PC-9 (cell line): ENCODE measurements around the gene ADAMTSL2. TPM values are rescaled to one million over a fixed set of nuclear protein-coding genes. Genes with fewer than 3 reads are reported as not detected.

Experiments
- BruUV-seq: library from RNA; stranded (reverse); fragments of 400-500 nt; replicated peaks from 2 replicates; lab custom pipeline; 2021; lab: Mats Ljungman, UMichigan
- CTCF ChIA-PET: fragments of 300-600 bp; sonication (Branson Sonifier 250); formaldehyde crosslinking; loops from one replicate; lab custom pipeline; 2022; ENCODE audit warnings: antibody characterized with exemption; lab: Charles Lee
- POLR2A ChIA-PET: fragments of 300-600 bp; sonication (Branson Sonifier 250); formaldehyde crosslinking; loops from one replicate; lab custom pipeline; 2022; ENCODE audit warnings: antibody characterized with exemption; ENCODE audit not compliant: unreplicated experiment; lab: Charles Lee
- DNase-seq, 2 experiments: peaks; one replicate each; pipeline versions ENCODE4 v3.0.0 to v3.0.0-alpha.2; 2015 to 2022; ENCODE audit warnings: mixed read lengths in 1 of 2
- H2AFZ ChIP-seq: fragments of 200-600 bp; sonication (generic); 2 replicates; pipeline ENCODE4 v1.8.1; 2017; ENCODE audit warnings: antibody characterized with exemption
- H3F3A ChIP-seq: fragments of 200-600 bp; sonication (generic); 2 replicates; pipeline ENCODE4 v1.8.1; 2017; ENCODE audit warnings: antibody characterized with exemption, mild to moderate bottlenecking, low read depth; ENCODE audit not compliant: insufficient read depth
- H3K27ac ChIP-seq: fragments of 200-600 bp; sonication (generic); 2 replicates; pipeline ENCODE4 v1.6.1; 2016; ENCODE audit warnings: mixed run types
- H3K27me3 ChIP-seq: fragments of 200-600 bp; sonication (generic); 2 replicates; pipeline ENCODE4 v1.6.1; 2016; ENCODE audit warnings: low read depth, mixed run types; ENCODE audit not compliant: insufficient read depth
- H3K36me3 ChIP-seq: fragments of 200-600 bp; sonication (generic); 2 replicates; pipeline ENCODE4 v1.6.1; 2016; ENCODE audit warnings: low read depth, mixed run types
- H3K4me1 ChIP-seq: fragments of 200-600 bp; sonication (generic); replicated peaks from 2 replicates; pipeline ENCODE4 v1.6.1; 2016; ENCODE audit warnings: mixed run types; ENCODE audit not compliant: insufficient read depth
- H3K4me2 ChIP-seq: fragments of 200-600 bp; sonication (generic); 2 replicates; pipeline ENCODE4 v1.6.1; 2017; ENCODE audit warnings: mixed run types
- H3K4me3 ChIP-seq: fragments of 200-600 bp; sonication (generic); 2 replicates; pipeline ENCODE4 v1.6.1; 2016; ENCODE audit warnings: mixed run types
- H3K79me2 ChIP-seq: fragments of 200-600 bp; sonication (generic); 2 replicates; pipeline ENCODE4 v1.6.1; 2017; ENCODE audit warnings: low read depth, mixed run types
- H3K9me2 ChIP-seq: fragments of 200-600 bp; sonication (generic); 2 replicates; pipeline ENCODE4 v1.8.1; 2017; ENCODE audit warnings: mild to moderate bottlenecking; ENCODE audit not compliant: insufficient read depth
- H3K9me3 ChIP-seq: fragments of 200-600 bp; sonication (generic); 2 replicates; pipeline ENCODE4 v1.8.1; 2016; ENCODE audit warnings: low read depth; ENCODE audit not compliant: insufficient read depth
- H4K20me1 ChIP-seq: fragments of 200-600 bp; sonication (generic); 2 replicates; pipeline ENCODE4 v1.8.1; 2017; ENCODE audit not compliant: insufficient read depth
- CTCF ChIP-seq: fragments of 200-600 bp; sonication (generic); conservative IDR thresholded peaks from 2 replicates; pipeline ENCODE4 v1.6.1; 2017; ENCODE audit warnings: mixed run types, antibody characterized with exemption, mild to moderate bottlenecking, moderate library complexity
- EZH2 ChIP-seq: fragments of 200-600 bp; sonication (generic); IDR thresholded peaks from 2 replicates; pipeline ENCODE4 v1.8.0; 2017; ENCODE audit warnings: antibody characterized with exemption, low read depth
- intact Hi-C: fragments of 100-400 bp; cut with micrococcal nuclease; formaldehyde crosslinking; loops from one replicate; pipeline ENCODE4 v1.10.0; 2022; ENCODE audit not compliant: unreplicated experiment
- total RNA-seq: library from RNA; stranded (reverse); gene quantifications from 2 replicates; pipeline ENCODE4 v1.2.3, GENCODE V29; 2021

ADAMTSL2 gene
- total RNA-seq, 1 experiment from 2014 or later, result 0.39 TPM

DNA sequence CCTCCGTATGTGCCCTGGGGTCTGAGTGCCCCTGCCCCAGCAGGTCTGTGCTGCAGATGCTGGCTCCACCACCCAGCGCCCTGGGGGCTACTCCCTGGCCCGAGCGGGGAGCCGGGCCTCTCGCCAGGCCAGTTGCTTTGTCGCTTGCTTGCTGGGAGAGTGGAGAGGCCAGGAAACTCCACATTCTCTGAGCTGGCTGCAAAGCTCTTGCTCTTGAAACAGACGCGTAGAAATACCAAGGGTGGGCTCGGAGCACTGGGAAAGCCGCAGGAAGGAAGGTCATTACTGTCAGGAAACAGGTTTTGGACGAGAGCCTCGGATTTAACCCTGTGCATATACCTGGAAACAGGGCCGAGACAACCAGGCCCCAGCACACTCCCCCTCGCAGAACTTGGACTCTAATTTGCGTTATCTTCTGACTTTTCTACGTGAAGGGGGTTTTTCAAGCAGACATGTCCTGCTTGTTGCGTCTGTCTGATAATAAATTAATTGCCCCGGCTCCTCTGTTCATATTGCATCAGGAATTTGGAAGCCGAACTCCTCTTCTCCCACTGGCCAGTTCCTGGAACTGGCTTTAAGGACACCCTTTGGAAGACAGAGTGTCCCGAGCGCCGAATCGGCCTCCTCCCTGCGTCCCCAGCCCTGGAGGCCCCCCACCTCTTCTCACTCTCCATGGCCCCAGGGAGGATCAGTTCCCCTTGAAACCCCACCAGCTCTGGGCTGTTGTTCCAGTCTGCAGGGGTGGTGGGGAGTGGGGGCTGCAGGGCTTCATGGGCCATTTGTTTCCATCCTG lies 11.2 kb downstream of the ADAMTSL2 start:
- Histone ChIP-seq H4K20me1 (no peaks in the 10 kb centered on the region), H3K27me3 (peaks cover 88% of the 10 kb centered on the region), H3K36me3 (no peaks in the 10 kb centered on the region), H2AFZ (no peak overlapping the region), H3K27ac (no peak overlapping the region), H3K4me1 (no peaks in the 10 kb centered on the region), H3K4me3 (no peak overlapping the region), H3K79me2 (no peaks in the 10 kb centered on the region), H3K4me2 (no peak overlapping the region), H3K9me3 (no peaks in the 10 kb centered on the region), H3K9me2 (no peaks in the 10 kb centered on the region), H3F3A (no peaks in the 10 kb centered on the region)
- BruUV-seq, result no TSS peak
- ChIA-PET POLR2A (interaction anchor here (0.5 kb wide), 1 partner anchor 374 kb away, joined by 10 read pairs; no protein-coding TSS in a partner anchor), CTCF (no interaction called here)
- no peak for TF ChIP-seq EZH2
- TF ChIP-seq CTCF, result no peak
- no peak for DNase-seq
- intact Hi-C loops, result no loop called here

DNA sequence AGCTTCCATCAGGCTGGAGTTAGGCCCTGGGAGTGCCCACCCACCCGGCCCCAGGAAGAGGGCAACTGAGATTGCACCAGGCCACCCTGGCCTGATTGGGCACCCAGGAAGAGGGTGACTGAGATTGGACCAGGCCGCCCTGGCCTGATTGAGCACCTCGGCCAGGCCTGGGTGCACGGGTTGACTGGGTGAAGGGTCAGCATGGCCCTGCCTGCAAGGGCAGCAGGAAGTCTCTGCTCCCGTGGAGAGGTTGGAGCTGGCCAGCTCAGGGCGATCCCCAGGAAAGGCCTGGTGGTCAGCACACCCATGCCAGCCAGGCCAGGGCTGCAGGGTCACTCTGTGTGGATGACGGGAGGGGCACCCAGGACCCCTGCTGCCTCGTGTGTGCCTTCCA lies 11.8 kb downstream of the ADAMTSL2 start:
- Histone ChIP-seq H3K36me3 (no peaks in the 10 kb centered on the region), H4K20me1 (no peaks in the 10 kb centered on the region), H3K27ac (no peak overlapping the region), H3K9me2 (no peaks in the 10 kb centered on the region), H3F3A (no peaks in the 10 kb centered on the region), H3K79me2 (no peaks in the 10 kb centered on the region), H3K4me3 (no peak overlapping the region), H3K27me3 (peaks cover 88% of the 10 kb centered on the region), H3K9me3 (no peaks in the 10 kb centered on the region), H3K4me2 (no peak overlapping the region), H3K4me1 (no peaks in the 10 kb centered on the region), H2AFZ (no peak overlapping the region)
- no peak for DNase-seq
- ChIA-PET CTCF (no interaction called here), POLR2A (no interaction called here)
- TF ChIP-seq CTCF (no peak), EZH2 (no peak)
- intact Hi-C loops, result no loop called here
- BruUV-seq, result no TSS peak

GRCh38 chr9:133547116-133547515 lies 12.6 kb downstream of the ADAMTSL2 start:
- Histone ChIP-seq H3K4me1 (no peaks in the 10 kb centered on the region), H3K4me3 (no peak overlapping the region), H3K9me3 (no peaks in the 10 kb centered on the region), H3K36me3 (no peaks in the 10 kb centered on the region), H3K27me3 (peaks cover 86% of the 10 kb centered on the region), H3K27ac (no peak overlapping the region), H3K4me2 (no peak overlapping the region), H3K79me2 (no peaks in the 10 kb centered on the region), H2AFZ (no peak overlapping the region), H3F3A (no peaks in the 10 kb centered on the region), H4K20me1 (no peaks in the 10 kb centered on the region), H3K9me2 (no peaks in the 10 kb centered on the region)
- no TSS peak for BruUV-seq
- ChIA-PET POLR2A (no interaction called here), CTCF (no interaction called here)
- intact Hi-C loops, result no loop called here
- DNase-seq, result no peak
- TF ChIP-seq CTCF, result no peak
- no peak for TF ChIP-seq EZH2
